AG10803 (cell line): ENCODE measurements around the gene WFIKKN2.

Source experiments
- DNase-seq: peaks from one replicate; pipeline ENCODE4 v3.0.0; 2010; ENCODE audit warnings: low read depth
- H3K4me3 ChIP-seq: 2 replicates; pipeline ENCODE4 v1.5.1; 2011; ENCODE audit warnings: mild to moderate bottlenecking, low read length, control low read depth
- TF ChIP-seq, protein P1 (sequence below): conservative IDR thresholded peaks from 2 replicates; pipeline ENCODE4 v1.5.1; 2011; ENCODE audit warnings: mild to moderate bottlenecking, low read length, control low read depth, inconsistent platforms

WFIKKN2 gene

GRCh38 chr17:50818921-50819657 is 16.3 kb upstream of the WFIKKN2 start:
- TF ChIP-seq, protein P1, sequence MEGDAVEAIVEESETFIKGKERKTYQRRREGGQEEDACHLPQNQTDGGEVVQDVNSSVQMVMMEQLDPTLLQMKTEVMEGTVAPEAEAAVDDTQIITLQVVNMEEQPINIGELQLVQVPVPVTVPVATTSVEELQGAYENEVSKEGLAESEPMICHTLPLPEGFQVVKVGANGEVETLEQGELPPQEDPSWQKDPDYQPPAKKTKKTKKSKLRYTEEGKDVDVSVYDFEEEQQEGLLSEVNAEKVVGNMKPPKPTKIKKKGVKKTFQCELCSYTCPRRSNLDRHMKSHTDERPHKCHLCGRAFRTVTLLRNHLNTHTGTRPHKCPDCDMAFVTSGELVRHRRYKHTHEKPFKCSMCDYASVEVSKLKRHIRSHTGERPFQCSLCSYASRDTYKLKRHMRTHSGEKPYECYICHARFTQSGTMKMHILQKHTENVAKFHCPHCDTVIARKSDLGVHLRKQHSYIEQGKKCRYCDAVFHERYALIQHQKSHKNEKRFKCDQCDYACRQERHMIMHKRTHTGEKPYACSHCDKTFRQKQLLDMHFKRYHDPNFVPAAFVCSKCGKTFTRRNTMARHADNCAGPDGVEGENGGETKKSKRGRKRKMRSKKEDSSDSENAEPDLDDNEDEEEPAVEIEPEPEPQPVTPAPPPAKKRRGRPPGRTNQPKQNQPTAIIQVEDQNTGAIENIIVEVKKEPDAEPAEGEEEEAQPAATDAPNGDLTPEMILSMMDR = no peak
- H3K4me3 ChIP-seq = no peak overlapping the region
- no peak for DNase-seq

GRCh38 chr17:50820651-50821050 is 14.7 kb upstream of the WFIKKN2 start:
- TF ChIP-seq, protein P1 = no peak
- no peak overlapping the region for H3K4me3 ChIP-seq
- DNase-seq = no peak

- no peak for DNase-seq
- no peak overlapping the region for H3K4me3 ChIP-seq
- TF ChIP-seq, protein P1 = no peak
Observed at GRCh38 chr17:50822550-50822949, 12.8 kb upstream of the WFIKKN2 start.

DNA sequence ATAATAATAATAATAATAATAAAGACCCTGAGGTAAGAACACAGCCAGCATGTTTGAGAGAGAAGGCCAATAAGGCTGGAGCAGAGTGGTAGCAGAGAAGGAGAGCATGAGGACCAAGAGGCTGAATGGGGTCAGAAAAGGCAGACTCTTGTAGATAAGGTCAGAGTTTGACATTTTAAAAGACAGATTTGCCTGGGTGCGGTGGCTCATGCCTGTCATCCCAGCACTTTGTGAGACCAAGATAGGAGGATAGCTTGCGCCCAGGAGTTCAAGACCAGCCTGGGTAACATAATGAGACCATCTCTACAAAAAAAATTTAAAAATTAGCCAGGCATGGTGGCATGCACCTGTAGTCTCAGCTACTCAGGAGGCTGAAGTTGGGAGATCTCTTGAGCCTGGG is 11.0 kb upstream of the WFIKKN2 start:
- no peak overlapping the region for H3K4me3 ChIP-seq
- no peak for DNase-seq
- TF ChIP-seq, protein P1 = no peak

DNA sequence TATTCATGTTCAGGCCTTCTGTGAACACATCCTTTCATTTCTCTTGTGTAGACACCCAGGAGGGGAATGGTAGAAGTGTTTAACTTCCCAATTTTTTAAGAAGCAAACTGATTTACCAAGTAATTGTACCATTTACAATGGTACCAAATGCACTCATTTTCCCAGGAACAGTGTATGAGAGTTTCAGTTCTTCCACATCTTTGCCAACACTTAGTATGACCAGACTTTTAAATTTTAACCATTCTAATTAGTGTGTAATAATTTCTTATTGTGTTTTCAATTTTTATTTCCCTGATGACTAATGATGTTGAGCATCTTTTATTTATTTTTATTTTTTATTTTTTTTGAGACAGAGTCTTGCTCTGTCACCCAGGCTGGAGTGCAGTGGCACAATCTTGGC is 10.2 kb upstream of the WFIKKN2 start:
- no peak for DNase-seq
- no peak overlapping the region for H3K4me3 ChIP-seq
- TF ChIP-seq, protein P1 = no peak

GRCh38 chr17:50828508-50829170 is 6.7 kb upstream of the WFIKKN2 start:
- TF ChIP-seq, protein P1 = no peak
- no peak for DNase-seq
- no peak overlapping the region for H3K4me3 ChIP-seq

- no peak for DNase-seq
- H3K4me3 ChIP-seq = no peak overlapping the region
- TF ChIP-seq, protein P1 = no peak
Observed at GRCh38 chr17:50829332-50829731, 6.1 kb upstream of the WFIKKN2 start.
